ENCODE data around the gene TYMS.

TYMS gene

GRCh38 chr18:618618-619017 lies 38.8 kb upstream of the TYMS start:
- ATAC-seq: no peak
- TF ChIP-seq ZNF70 (CRISPR knock-in tag; IDR thresholded peaks at IDR 0.05) (no peak), ESRRG (CRISPR knock-in tag; IDR thresholded peaks at IDR 0.05) (no peak), RARB (CRISPR knock-in tag; IDR thresholded peaks at IDR 0.05) (no peak)

- ATAC-seq: no peak
- TF ChIP-seq CSDC2 (CRISPR knock-in tag; IDR thresholded peaks at IDR 0.05) (no peak), ARNTL (CRISPR knock-in tag; IDR thresholded peaks at IDR 0.05; ENCODE audit: borderline replicate concordance, low read depth) (no peak), ZNF70 (CRISPR knock-in tag; IDR thresholded peaks at IDR 0.05) (no peak), RARB (CRISPR knock-in tag; IDR thresholded peaks at IDR 0.05) (no peak), CSRNP3 (CRISPR knock-in tag; IDR thresholded peaks at IDR 0.05) (no peak), ZNF565 (CRISPR knock-in tag; conservative IDR thresholded peaks at IDR 0.05; ENCODE audit: low read depth) (no peak), ZFP3 (CRISPR knock-in tag; IDR thresholded peaks at IDR 0.05) (no peak), ZNF8 (CRISPR knock-in tag; IDR thresholded peaks at IDR 0.05) (no peak), ISL1 (CRISPR knock-in tag; IDR thresholded peaks at IDR 0.05) (no peak)
Measured at GRCh38 chr18:621291-622043, 36.0 kb upstream of the TYMS start.

GRCh38 chr18:622289-622688 lies 35.2 kb upstream of the TYMS start:
- no peak for ATAC-seq
- TF ChIP-seq TOX (CRISPR knock-in tag; IDR thresholded peaks at IDR 0.05; ENCODE audit: borderline replicate concordance) (no peak), TCF4 (CRISPR knock-in tag; IDR thresholded peaks at IDR 0.05; ENCODE audit: borderline replicate concordance) (no peak), POU6F1 (CRISPR knock-in tag; IDR thresholded peaks at IDR 0.05; ENCODE audit: borderline replicate concordance, low read depth) (no peak), OSR1 (CRISPR knock-in tag; IDR thresholded peaks at IDR 0.05) (no peak), ZNF70 (CRISPR knock-in tag; IDR thresholded peaks at IDR 0.05) (no peak), CSRNP3 (CRISPR knock-in tag; IDR thresholded peaks at IDR 0.05) (no peak), PATZ1 (CRISPR knock-in tag; IDR thresholded peaks at IDR 0.05; ENCODE audit: borderline replicate concordance) (no peak)

GRCh38 chr18:623761-624620 lies 33.5 kb upstream of the TYMS start:
- no peak for TF ChIP-seq PATZ1 (CRISPR knock-in tag; IDR thresholded peaks at IDR 0.05; ENCODE audit: borderline replicate concordance)
- TF ChIP-seq ZNF565 (CRISPR knock-in tag; conservative IDR thresholded peaks at IDR 0.05; ENCODE audit: low read depth): no peak
- no peak for TF ChIP-seq OSR1 (CRISPR knock-in tag; IDR thresholded peaks at IDR 0.05)
- no peak for TF ChIP-seq ZFP30 (CRISPR knock-in tag; IDR thresholded peaks at IDR 0.05)
- TF ChIP-seq ZNF70 (CRISPR knock-in tag; IDR thresholded peaks at IDR 0.05): no peak
- TF ChIP-seq BACH2 (CRISPR knock-in tag; IDR thresholded peaks at IDR 0.05; ENCODE audit: borderline replicate concordance): no peak
- no peak for TF ChIP-seq CREB5 (CRISPR knock-in tag; IDR thresholded peaks at IDR 0.05; ENCODE audit: low read depth)
- TF ChIP-seq ISL1 (CRISPR knock-in tag; IDR thresholded peaks at IDR 0.05): no peak
- TF ChIP-seq ZFP3 (CRISPR knock-in tag; IDR thresholded peaks at IDR 0.05): no peak
- TF ChIP-seq CSRNP3 (CRISPR knock-in tag; IDR thresholded peaks at IDR 0.05): no peak
- no peak for TF ChIP-seq RARB (CRISPR knock-in tag; IDR thresholded peaks at IDR 0.05)
- TF ChIP-seq TCF4 (CRISPR knock-in tag; IDR thresholded peaks at IDR 0.05; ENCODE audit: borderline replicate concordance): no peak
- TF ChIP-seq ZC3H10 (CRISPR knock-in tag; IDR thresholded peaks at IDR 0.05): no peak
- no peak for TF ChIP-seq SNAI2 (CRISPR knock-in tag; IDR thresholded peaks at IDR 0.05)
- TF ChIP-seq ESRRG (CRISPR knock-in tag; IDR thresholded peaks at IDR 0.05): no peak

More at GRCh38 chr18:623761-624620, 33.5 kb upstream of the TYMS start:
- ATAC-seq: peak; percentile 95
